Suppressor macrophage (primary cell): ENCODE data around the gene PPP4R4.
"Not testable (repeated sequence)": the region's sequence is repeated elsewhere in the genome, so short reads cannot be mapped to it uniquely, and the experiment has no call there.

Experiments used
- DNase-seq, 4 experiments: peaks; one replicate each; pipeline ENCODE4 v3.0.0-alpha.2; 2020 to 2022

PPP4R4 gene

GRCh38 chr14:94180655-94181271 lies 6.6 kb downstream of the PPP4R4 start:
- DNase-seq = peak; percentile 31 to 83 (median 56)

DNA sequence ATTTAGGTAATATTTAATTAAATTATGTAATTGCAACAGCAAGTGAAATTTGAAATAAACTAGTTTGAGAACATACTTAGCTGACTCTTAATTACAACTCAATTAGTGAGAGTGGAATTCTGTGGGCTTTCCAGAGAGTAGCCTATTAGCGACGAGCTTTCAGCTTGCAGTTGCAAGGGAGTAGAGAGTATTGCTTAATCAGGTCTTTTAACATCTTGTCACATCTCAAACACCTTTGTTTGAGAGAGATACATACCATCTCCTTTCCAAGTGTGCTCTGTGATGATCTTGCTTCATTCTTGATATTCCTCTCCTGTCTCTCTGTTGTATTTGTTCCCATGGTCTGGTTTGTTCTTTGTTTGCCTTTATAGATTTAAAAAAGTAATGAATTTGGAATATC lies 7.7 kb downstream of the PPP4R4 start:
- no peak for DNase-seq

DNA sequence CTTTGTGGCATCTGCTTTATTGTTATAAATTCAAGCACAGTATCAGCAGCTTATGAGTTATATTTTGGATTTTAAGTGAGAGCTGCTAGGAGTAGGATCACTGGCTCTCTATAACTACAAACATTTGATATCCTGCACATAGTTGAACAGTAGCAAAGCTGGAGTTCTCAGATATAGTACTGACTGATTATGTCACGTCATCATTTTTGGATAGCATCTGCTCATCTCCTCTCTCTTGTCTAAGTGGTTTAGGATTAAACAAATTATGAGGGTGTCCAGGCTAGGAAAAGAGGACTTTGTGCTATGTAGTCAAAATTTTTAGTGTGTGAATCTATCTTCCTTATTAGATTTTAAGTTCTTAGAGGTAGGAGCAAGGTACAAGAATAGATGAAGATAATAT lies 18.4 kb downstream of the PPP4R4 start:
- DNase-seq = no peak

GRCh38 chr14:94193776-94194175 lies 19.7 kb downstream of the PPP4R4 start:
- no peak for DNase-seq

DNA sequence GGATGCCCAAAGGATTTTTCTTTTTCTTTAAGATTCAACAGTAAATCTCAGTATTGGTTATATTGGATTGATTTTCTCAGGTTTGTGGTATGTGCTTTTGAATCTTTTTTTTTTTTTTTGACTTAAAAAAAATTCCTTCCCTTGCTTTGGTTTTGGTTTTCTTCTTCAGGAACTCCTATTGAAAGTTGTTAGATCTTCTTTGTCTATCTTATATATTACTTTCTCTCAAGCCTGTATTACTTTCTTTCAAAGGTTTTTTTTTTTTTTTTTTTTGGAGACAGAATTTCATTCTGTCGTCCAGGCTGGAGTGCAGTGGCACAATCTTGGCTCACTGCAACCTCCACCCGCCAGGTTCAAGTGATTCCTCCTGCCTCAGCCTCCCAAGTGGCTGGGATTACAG lies 21.9 kb downstream of the PPP4R4 start:
- no peak for DNase-seq

GRCh38 chr14:94203473-94204210 lies 29.5 kb downstream of the PPP4R4 start:
- DNase-seq = no peak

DNA sequence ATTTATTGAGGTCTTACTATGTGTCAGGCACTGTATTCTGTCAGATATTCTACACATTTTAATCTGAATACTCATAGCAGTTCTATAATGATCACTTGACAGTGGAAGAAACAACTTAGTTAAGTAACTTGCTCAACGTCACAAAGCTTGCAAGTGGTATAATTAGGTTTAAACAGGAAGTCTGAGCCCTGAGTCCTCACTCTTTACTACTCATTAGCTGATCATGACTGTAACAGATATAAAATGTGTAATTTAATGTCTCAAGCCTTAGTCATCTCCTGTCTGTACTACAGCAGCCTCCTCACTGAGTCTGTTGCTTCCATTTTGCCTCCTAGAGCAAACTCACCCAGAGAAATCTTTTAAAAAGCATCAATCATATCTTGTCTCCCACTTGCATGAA lies 38.9 kb downstream of the PPP4R4 start:
- peak; percentile 8 to 57 (median 22) for DNase-seq

- no peak for DNase-seq
Measured at GRCh38 chr14:94213741-94214140, 39.6 kb downstream of the PPP4R4 start.

DNA sequence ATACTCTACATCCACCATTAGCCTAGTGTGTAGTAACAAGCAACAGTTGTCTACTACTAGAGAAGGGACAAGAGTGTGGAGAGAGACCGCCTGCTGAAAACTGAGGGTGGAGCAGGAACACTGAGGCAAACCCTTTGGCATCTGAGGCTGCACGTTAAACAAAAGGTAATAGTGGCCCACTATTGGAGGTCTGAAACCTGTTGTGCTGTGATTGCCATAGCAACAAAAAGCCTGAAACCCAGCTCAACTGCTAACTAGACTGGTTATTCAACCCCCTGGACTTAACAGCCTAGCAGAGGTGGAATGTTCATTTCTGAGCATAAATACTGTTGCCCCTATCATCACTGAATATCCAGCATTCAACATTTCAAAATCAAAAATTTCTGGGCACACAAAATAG lies 43.0 kb downstream of the PPP4R4 start:
- no peak for DNase-seq

GRCh38 chr14:94218198-94218886 lies 44.2 kb downstream of the PPP4R4 start:
- not testable (repeated sequence) for DNase-seq

DNA sequence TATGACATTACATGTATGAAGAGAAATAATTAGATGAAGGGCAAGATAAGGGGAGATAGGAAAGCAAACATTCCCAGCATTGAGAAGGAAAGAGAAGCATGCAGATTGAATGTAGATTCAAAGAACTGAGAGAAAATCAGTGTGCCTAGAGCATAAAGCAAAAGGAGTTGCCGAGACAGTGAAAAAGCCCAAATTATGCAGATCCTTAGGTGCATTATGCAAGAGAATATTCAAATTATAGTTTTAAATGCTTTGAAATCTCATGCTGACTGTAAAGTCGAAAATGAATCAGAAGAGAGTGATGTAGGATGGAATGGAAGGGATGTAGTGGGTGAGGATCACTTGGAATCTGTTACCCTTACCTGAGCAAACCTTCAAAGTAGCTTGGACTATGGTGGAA lies 49.9 kb downstream of the PPP4R4 start:
- DNase-seq = no peak

GRCh38 chr14:94225460-94226378 lies 51.6 kb downstream of the PPP4R4 start:
- DNase-seq = no peak

DNA sequence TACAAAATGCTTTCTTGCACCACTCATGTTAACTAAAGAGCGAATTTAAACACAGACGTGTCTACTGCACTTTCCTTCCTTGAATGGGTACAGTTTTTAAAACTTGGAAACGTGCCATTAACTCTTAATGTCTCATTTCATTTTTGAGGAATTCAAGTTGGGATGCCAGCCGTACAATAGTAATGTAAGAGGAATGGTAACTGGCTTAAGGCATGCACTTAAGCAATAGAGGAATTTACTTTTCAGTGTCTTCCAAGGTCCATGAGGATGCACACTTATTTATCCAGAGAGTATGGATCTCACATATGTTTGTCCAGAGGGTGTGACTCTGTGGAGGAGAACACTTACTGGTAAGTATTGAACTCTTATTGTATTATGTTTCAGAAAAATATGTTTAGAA lies 52.9 kb downstream of the PPP4R4 start:
- no peak for DNase-seq

DNA sequence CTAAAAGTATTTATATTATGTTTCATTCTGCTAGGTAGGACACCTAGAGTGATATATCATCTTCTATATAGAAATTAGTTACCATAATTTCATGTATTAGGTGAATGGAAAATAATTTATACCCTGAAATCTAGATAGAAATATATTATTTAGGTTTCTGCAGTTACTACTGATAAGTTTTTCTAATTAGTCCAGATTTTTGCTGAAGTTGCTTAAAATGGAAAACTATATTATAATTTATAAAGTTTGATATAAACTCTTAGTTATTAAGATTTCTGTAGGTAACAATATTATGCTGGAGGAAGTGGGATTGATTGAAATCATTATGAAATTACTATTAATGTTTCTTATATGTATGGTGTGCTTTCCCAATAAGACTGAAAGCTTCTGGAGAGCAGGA lies 62.9 kb downstream of the PPP4R4 start:
- DNase-seq = no peak

GRCh38 chr14:94237983-94238382 lies 63.9 kb downstream of the PPP4R4 start:
- no peak for DNase-seq

DNA sequence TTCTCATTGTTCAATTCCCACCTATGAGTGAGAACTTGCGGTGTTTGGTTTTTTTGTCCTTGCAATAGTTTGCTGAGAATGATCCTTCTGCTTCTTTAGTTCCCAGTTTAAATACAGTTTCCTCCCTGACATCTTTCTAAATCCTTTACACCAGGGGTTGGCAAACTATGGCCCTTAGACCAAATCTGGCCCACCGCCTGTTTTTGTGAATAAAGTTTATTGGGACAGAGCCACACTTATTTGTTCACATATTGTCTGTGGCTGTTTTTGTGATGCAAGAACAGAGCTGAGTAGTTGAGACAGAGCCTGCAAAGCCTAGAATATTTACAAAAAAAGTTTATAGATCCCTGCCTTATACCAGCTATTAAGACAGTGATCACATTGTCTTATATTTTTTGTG lies 65.3 kb downstream of the PPP4R4 start:
- no peak for DNase-seq

- no peak for DNase-seq
Measured at GRCh38 chr14:94244182-94244581, 70.1 kb downstream of the PPP4R4 start.

DNA sequence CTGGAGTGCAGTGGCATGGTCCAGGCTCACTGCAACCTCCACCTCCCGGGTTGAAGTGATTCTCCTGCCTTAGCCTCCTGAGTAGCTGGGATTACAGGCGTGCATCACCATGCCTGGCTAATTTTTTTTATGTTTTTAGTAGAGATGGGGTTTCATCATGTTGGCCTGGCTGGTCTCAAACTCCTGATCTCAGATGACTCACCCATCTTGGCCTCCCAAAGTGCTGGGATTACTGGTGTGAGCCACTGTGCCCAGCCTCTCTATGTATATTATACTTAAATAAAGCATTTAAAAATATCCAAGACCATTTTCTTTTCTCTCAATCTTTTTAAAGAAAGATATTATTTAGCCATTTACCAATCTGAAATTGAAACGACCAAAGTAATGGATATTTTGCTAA lies 90.1 kb downstream of the PPP4R4 start:
- DNase-seq = not testable (repeated sequence)

GRCh38 chr14:94267352-94267751 lies 93.2 kb downstream of the PPP4R4 start:
- DNase-seq = no peak

DNA sequence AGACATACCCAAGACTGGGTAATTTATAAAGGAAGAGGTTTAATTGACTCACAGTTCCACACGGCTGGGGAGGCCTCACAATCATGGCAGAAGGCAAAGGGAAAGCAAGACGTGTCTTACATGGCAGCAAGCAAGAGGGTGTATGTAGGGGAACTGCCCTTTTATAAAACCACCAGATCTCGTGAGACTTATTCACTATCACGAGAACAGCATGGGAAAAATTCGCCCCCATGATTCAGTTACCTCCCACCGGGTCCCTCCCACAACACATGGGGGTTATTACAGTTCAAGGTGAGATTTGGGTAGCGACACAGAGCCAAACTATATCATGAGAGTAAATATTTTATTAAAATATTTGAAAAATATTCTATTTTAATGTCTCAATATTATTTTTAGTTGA lies 94.5 kb downstream of the PPP4R4 start:
- DNase-seq = not testable (repeated sequence)

- DNase-seq = no peak
Measured at GRCh38 chr14:94269156-94269555, 95.0 kb downstream of the PPP4R4 start.

DNA sequence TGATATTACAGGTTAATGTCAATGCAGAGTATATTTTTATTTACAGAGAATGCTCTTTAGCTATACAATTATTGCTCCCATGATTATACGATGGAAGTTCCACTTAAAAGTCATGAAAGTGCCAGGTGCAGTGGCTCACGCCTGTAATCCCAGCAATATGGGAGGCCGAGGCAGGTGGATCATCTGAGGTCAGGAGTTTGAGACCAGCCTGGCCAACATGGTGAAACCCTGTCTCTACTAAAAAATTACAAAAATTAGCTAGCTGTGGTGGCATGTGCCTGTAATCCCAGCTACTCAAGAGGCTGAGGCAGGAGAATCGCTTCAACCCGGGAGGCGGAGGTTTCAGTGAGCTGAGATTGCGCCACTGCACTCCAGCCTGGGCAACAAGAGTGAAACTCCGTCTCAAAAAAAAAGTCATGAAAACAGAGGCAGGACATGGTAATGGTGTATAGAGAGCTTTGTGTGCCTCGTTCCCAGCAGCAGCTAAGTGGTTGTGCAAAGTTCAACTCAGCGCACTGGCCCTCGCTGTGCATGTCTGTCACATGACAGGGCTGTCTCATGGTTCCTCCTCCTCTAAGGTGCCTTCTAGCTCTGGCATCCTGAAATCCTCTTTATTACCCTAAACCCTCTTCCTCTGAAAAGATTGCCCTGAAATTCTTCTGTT lies 102.9 kb downstream of the PPP4R4 start:
- not testable (repeated sequence) for DNase-seq
